ENCODE measurements around the gene PLCB4.

DNA sequence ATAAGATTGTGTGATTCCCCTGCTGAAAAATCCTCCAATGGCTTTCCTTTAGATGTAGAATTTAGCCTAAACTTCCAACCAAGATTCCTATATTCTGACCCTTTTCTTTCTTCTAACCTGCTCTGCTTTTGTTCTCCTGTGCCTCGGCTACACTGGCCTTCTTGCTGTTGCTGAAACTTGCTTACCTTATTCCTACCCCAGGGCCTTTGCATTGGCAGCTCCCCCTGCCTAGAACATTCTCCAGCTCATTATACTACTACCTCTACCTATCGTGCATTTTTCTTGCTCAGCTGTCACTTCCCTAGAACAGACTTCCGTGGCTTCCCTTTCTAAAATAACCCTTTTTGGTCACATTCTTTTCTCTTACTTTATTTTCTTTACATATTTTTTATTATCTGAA lies 48.7 kb downstream of the PLCB4 start:
- TF ChIP-seq POLR2A (IDR thresholded peaks at IDR 0.05) = no peak
- TF ChIP-seq, protein P1, sequence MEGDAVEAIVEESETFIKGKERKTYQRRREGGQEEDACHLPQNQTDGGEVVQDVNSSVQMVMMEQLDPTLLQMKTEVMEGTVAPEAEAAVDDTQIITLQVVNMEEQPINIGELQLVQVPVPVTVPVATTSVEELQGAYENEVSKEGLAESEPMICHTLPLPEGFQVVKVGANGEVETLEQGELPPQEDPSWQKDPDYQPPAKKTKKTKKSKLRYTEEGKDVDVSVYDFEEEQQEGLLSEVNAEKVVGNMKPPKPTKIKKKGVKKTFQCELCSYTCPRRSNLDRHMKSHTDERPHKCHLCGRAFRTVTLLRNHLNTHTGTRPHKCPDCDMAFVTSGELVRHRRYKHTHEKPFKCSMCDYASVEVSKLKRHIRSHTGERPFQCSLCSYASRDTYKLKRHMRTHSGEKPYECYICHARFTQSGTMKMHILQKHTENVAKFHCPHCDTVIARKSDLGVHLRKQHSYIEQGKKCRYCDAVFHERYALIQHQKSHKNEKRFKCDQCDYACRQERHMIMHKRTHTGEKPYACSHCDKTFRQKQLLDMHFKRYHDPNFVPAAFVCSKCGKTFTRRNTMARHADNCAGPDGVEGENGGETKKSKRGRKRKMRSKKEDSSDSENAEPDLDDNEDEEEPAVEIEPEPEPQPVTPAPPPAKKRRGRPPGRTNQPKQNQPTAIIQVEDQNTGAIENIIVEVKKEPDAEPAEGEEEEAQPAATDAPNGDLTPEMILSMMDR (IDR thresholded peaks at IDR 0.05) = no peak
